ENCODE results near the gene GABRB1. TPM values are rescaled to one million over a fixed set of nuclear protein-coding genes. Genes with fewer than 3 reads are reported as not detected.

Gene GABRB1
- total RNA-seq, 4 donors from 2014 or later, result not detected

DNA sequence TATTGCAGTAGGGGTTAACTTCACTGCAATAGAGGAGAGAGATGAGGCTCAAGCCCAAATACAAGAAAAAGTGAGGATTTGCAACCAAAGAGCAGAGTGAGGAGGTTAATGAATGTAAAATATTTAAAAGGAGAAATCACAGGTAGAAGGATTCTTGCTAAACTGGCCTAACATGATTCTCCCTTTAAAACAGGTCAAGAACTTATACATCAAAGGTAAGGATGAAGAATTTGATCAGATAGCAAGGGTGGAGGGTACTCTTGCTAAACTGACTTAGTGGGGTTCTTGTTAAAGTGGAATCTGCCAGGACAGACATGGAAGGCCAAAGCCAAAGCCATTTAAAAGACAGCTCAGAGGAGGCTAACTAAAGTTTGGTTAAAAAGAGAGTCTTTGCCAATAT is 193.0 kb downstream of the GABRB1 start:
- Histone ChIP-seq H3K9me3 (no peaks in the 10 kb centered on the region), H3K4me3 (no peak overlapping the region), H3K36me3 (no peaks in the 10 kb centered on the region), H3K27ac (no peak overlapping the region), H3K4me1 (no peaks in the 10 kb centered on the region), H3K27me3 (no peaks in the 10 kb centered on the region)
- ATAC-seq, result no peak
- TF ChIP-seq POLR2AphosphoS5 (IDR thresholded peaks at IDR 0.05), result no peak
- TF ChIP-seq CTCF (IDR thresholded peaks at IDR 0.05), result no peak
- no peak for TF ChIP-seq POLR2A (IDR thresholded peaks at IDR 0.05)
- no peak for TF ChIP-seq EP300 (IDR thresholded peaks at IDR 0.05)

- Histone ChIP-seq H3K36me3 (no peaks in the 10 kb centered on the region), H3K27me3 (no peaks in the 10 kb centered on the region), H3K4me3 (no peak overlapping the region), H3K27ac (no peak overlapping the region), H3K4me1 (no peaks in the 10 kb centered on the region), H3K9me3 (no peaks in the 10 kb centered on the region)
- no peak for ATAC-seq
- WGBS, 2 donors (ENCODE audit: low coverage in 1 of 2), result 50 to 59% methylated on average over 2 of the region's 2 CpGs
- TF ChIP-seq CTCF (IDR thresholded peaks at IDR 0.05) (no peak), EP300 (IDR thresholded peaks at IDR 0.05) (no peak), POLR2A (IDR thresholded peaks at IDR 0.05) (no peak), POLR2AphosphoS5 (IDR thresholded peaks at IDR 0.05) (no peak)
Observed at GRCh38 chr4:47235721-47236120, 204.4 kb downstream of the GABRB1 start.

GRCh38 chr4:47238667-47239066 is 207.3 kb downstream of the GABRB1 start:
- H3K36me3 ChIP-seq, result no peaks in the 10 kb centered on the region
- H3K4me1 ChIP-seq, result no peaks in the 10 kb centered on the region
- WGBS, 2 donors (ENCODE audit: low coverage in 1 of 2), result 37 to 40% methylated on average over 1 of the region's 1 CpG
- ATAC-seq, result no peak
- TF ChIP-seq EP300 (IDR thresholded peaks at IDR 0.05), result no peak
- TF ChIP-seq CTCF (IDR thresholded peaks at IDR 0.05), result no peak
- no peak for TF ChIP-seq POLR2AphosphoS5 (IDR thresholded peaks at IDR 0.05)
- no peak for TF ChIP-seq POLR2A (IDR thresholded peaks at IDR 0.05)
- no peaks in the 10 kb centered on the region for H3K9me3 ChIP-seq
- H3K4me3 ChIP-seq, result no peak overlapping the region
- H3K27me3 ChIP-seq, result no peaks in the 10 kb centered on the region
- no peak overlapping the region for H3K27ac ChIP-seq

GRCh38 chr4:47239649-47240048 is 208.3 kb downstream of the GABRB1 start:
- Histone ChIP-seq H3K4me1 (no peaks in the 10 kb centered on the region), H3K9me3 (no peaks in the 10 kb centered on the region), H3K27me3 (no peaks in the 10 kb centered on the region), H3K36me3 (no peaks in the 10 kb centered on the region), H3K4me3 (no peak overlapping the region), H3K27ac (no peak overlapping the region)
- WGBS, 2 donors (ENCODE audit: low coverage in 1 of 2), result 63 to 71% methylated on average over 4 of the region's 4 CpGs
- TF ChIP-seq CTCF (IDR thresholded peaks at IDR 0.05) (no peak), EP300 (IDR thresholded peaks at IDR 0.05) (no peak), POLR2A (IDR thresholded peaks at IDR 0.05) (no peak), POLR2AphosphoS5 (IDR thresholded peaks at IDR 0.05) (no peak)
- ATAC-seq, result no peak

DNA sequence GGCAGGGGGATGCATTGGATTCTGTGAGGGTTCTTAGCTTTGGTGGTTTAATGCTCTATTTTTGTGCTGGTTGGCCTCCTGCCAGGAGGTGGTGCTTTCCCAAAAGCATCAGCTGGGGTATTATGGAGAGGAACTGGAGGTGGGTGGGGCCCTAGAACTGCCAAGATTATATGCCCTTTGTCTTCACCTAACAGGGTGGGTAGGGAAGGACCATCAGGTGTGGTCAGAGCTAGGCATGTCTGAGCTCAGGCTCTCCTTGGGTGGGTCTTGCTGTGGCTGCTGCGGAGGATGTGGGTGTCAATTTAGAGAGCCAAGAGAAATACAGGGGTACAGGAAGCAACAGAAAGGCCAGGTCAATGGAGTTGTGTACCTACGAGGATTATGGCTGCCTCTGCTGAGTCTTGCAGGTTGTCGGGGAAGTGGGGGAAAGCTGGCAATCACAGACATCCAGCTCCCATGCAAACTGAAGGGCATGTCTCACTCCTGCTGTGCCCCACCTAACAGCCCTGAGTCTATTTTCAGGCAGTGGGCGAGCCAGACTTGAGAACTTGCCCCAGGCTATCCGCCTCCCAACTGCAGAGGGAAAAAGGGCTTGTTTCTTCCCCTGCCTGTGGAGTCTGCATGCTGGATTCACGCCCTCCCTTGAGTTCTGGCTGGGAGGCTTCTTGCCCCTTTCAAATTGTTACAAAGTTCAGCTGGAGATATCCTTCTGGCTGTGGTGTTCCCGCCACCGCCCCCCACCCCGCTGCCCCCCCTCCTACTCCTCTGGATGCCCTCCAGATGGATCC is 220.2 kb downstream of the GABRB1 start:
- H3K4me1 ChIP-seq, result no peaks in the 10 kb centered on the region
- no peak overlapping the region for H3K27ac ChIP-seq
- no peak overlapping the region for H3K4me3 ChIP-seq
- TF ChIP-seq POLR2A (IDR thresholded peaks at IDR 0.05) (no peak), POLR2AphosphoS5 (IDR thresholded peaks at IDR 0.05) (no peak), CTCF (IDR thresholded peaks at IDR 0.05) (no peak), EP300 (IDR thresholded peaks at IDR 0.05) (no peak)
- peaks cover 0 to 8% (median 0%) of the 10 kb centered on the region in 3 donors for H3K9me3 ChIP-seq
- WGBS, 2 donors (ENCODE audit: low coverage in 1 of 2), result 75 to 76% methylated on average over 3 to 4 of the region's 9 CpGs
- ATAC-seq, result no peak
- no peaks in the 10 kb centered on the region for H3K36me3 ChIP-seq
- H3K27me3 ChIP-seq, result no peaks in the 10 kb centered on the region
